Smooth muscle cell (in vitro differentiated cells): ENCODE data around the gene MARVELD3. TPM values are rescaled to one million over a fixed set of nuclear protein-coding genes. Genes with fewer than 3 reads are reported as not detected.

Experiments used
- DNase-seq: peaks from one replicate; lab custom pipeline; 2025; ENCODE audit not compliant: unreplicated experiment; lab: John Stamatoyannopoulos, UW
- H2AFZ ChIP-seq: fragments of 200-600 bp; sonication (generic); 2 replicates; pipeline ENCODE4 v1.6.0; 2016; ENCODE audit warnings: antibody characterized with exemption, low read depth, mild to moderate bottlenecking
- H3F3A ChIP-seq: fragments of 200-600 bp; sonication (generic); 2 replicates; pipeline ENCODE4 v1.6.0; 2017; ENCODE audit warnings: antibody characterized with exemption, low read depth
- H3K27ac ChIP-seq: fragments of 200-600 bp; sonication (generic); 2 replicates; pipeline ENCODE4 v1.5.1; 2016; ENCODE audit warnings: low read depth, mild to moderate bottlenecking
- H3K27me3 ChIP-seq: fragments of 200-600 bp; sonication (generic); 2 replicates; pipeline ENCODE4 v1.6.1; 2016; ENCODE audit warnings: low read depth, mild to moderate bottlenecking
- H3K36me3 ChIP-seq: fragments of 200-600 bp; sonication (generic); 2 replicates; pipeline ENCODE4 v1.5.1; 2016; ENCODE audit warnings: low read depth
- H3K4me1 ChIP-seq: fragments of 200-600 bp; sonication (generic); 2 replicates; pipeline ENCODE4 v1.5.1; 2016; ENCODE audit warnings: low read depth
- H3K4me2 ChIP-seq: fragments of 200-600 bp; sonication (generic); 2 replicates; pipeline ENCODE4 v1.6.0; 2016; ENCODE audit warnings: mild to moderate bottlenecking
- H3K4me3 ChIP-seq: fragments of 200-600 bp; sonication (generic); 2 replicates; pipeline ENCODE4 v1.5.1; 2016; ENCODE audit warnings: mild to moderate bottlenecking
- H3K79me2 ChIP-seq: fragments of 200-600 bp; sonication (generic); 2 replicates; pipeline ENCODE4 v1.6.0; 2016; ENCODE audit warnings: low read depth, mild to moderate bottlenecking
- H3K9ac ChIP-seq: fragments of 200-600 bp; sonication (generic); 2 replicates; pipeline ENCODE4 v1.6.0; 2016; ENCODE audit warnings: low read depth
- H3K9me3 ChIP-seq: fragments of 200-600 bp; sonication (generic); replicated peaks from 2 replicates; pipeline ENCODE4 v1.5.1; 2016; ENCODE audit warnings: low read depth
- H4K20me1 ChIP-seq: fragments of 200-600 bp; sonication (generic); 2 replicates; pipeline ENCODE4 v1.6.0; 2016; ENCODE audit warnings: low read depth
- WGBS: methylation state at CpG from one replicate; pipeline ENCODE4 v1.1.7; 2016; ENCODE audit warnings: low lambda C conversion rate; 5-methylcytosine and 5-hydroxymethylcytosine counted together
- polyA plus RNA-seq: library from polyadenylated mRNA; unstranded; fragments of >200 nt; fragmentation: Nextera tagmentation; extraction: Ambion mirVana; gene quantifications from 2 replicates; pipeline ENCODE4 v1.2.1, GENCODE V29; 2016
- total RNA-seq: library from RNA; depleted of rRNA; stranded (reverse); fragments of >200 nt; gene quantifications from 2 replicates; pipeline ENCODE4 v1.2.3, GENCODE V29; 2014
- TF ChIP-seq, protein P1 (sequence below): fragments of 200-600 bp; sonication (generic); IDR thresholded peaks from 2 replicates; pipeline ENCODE4 v1.5.1; 2017; ENCODE audit warnings: borderline replicate concordance, mild to moderate bottlenecking, antibody characterized with exemption; ENCODE audit not compliant: insufficient read depth, poor library complexity, severe bottlenecking

Gene MARVELD3
- total and polyA plus RNA-seq, 2 experiments from 2014 or later, result 1.5 to 2.4 TPM

DNA sequence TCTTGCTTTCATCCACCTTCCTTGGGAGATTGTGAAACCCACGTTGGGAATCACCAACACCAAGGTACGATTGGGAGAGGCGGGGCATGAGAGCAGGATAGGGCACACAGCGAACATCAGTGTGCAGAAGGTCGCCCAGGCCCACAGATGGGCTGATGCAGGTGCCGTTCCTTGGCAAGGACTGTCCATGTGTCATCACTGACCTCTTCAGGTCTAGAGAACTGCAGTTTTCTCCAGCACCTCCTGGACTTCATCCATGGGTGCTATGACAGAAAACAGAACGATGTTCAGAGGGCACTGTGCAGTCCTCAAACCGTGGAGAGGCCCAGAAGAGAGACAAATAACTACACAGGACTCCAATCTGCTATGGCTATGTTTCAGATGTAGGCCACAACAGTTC, 25.2 kb upstream of the MARVELD3 start:
- no peaks in the 10 kb centered on the region for H4K20me1 ChIP-seq
- TF ChIP-seq, protein P1, sequence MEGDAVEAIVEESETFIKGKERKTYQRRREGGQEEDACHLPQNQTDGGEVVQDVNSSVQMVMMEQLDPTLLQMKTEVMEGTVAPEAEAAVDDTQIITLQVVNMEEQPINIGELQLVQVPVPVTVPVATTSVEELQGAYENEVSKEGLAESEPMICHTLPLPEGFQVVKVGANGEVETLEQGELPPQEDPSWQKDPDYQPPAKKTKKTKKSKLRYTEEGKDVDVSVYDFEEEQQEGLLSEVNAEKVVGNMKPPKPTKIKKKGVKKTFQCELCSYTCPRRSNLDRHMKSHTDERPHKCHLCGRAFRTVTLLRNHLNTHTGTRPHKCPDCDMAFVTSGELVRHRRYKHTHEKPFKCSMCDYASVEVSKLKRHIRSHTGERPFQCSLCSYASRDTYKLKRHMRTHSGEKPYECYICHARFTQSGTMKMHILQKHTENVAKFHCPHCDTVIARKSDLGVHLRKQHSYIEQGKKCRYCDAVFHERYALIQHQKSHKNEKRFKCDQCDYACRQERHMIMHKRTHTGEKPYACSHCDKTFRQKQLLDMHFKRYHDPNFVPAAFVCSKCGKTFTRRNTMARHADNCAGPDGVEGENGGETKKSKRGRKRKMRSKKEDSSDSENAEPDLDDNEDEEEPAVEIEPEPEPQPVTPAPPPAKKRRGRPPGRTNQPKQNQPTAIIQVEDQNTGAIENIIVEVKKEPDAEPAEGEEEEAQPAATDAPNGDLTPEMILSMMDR, result no peak
- H3K36me3 ChIP-seq, result no peaks in the 10 kb centered on the region
- no peak for DNase-seq
- no peak overlapping the region for H2AFZ ChIP-seq
- H3K27ac ChIP-seq, result no peak overlapping the region
- H3K4me3 ChIP-seq, result no peak overlapping the region
- WGBS, result 84% methylated on average over 8 of the region's 8 CpGs
- H3K9me3 ChIP-seq, result no peaks in the 10 kb centered on the region
- H3K9ac ChIP-seq, result no peak overlapping the region
- H3K79me2 ChIP-seq, result no peaks in the 10 kb centered on the region
- no peaks in the 10 kb centered on the region for H3K27me3 ChIP-seq
- H3K4me1 ChIP-seq, result no peaks in the 10 kb centered on the region
- no peak overlapping the region for H3K4me2 ChIP-seq
- no peaks in the 10 kb centered on the region for H3F3A ChIP-seq

DNA sequence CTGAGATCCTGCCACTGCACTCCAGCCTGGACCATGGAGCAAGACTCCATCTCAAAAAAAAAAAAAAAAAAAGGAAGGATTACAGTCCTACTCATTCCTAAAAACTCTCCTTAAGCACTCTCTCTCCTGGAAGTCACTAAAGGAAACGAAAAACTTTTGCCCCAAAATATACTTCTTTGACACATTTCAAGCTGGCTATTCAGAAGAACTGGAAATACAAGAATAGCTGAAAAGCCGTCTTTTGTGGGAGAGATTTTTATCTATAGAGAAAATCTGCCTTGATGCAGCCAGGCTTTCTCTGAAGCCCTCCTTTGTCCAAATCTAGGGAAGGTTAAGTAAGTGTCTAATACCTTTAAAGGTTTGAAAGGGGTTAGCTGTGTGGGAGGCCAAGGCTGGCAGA, 16.9 kb upstream of the MARVELD3 start:
- TF ChIP-seq, protein P1, result no peak
- no peak overlapping the region for H3K9ac ChIP-seq
- H3K9me3 ChIP-seq, result no peaks in the 10 kb centered on the region
- H3K4me2 ChIP-seq, result no peak overlapping the region
- H3K36me3 ChIP-seq, result no peaks in the 10 kb centered on the region
- H4K20me1 ChIP-seq, result no peaks in the 10 kb centered on the region
- no peaks in the 10 kb centered on the region for H3K27me3 ChIP-seq
- no peaks in the 10 kb centered on the region for H3F3A ChIP-seq
- no peak overlapping the region for H2AFZ ChIP-seq
- 51% methylated on average over 2 of the region's 2 CpGs for WGBS
- no peaks in the 10 kb centered on the region for H3K4me1 ChIP-seq
- H3K4me3 ChIP-seq, result no peak overlapping the region
- H3K27ac ChIP-seq, result no peak overlapping the region
- no peaks in the 10 kb centered on the region for H3K79me2 ChIP-seq
- no peak for DNase-seq

DNA sequence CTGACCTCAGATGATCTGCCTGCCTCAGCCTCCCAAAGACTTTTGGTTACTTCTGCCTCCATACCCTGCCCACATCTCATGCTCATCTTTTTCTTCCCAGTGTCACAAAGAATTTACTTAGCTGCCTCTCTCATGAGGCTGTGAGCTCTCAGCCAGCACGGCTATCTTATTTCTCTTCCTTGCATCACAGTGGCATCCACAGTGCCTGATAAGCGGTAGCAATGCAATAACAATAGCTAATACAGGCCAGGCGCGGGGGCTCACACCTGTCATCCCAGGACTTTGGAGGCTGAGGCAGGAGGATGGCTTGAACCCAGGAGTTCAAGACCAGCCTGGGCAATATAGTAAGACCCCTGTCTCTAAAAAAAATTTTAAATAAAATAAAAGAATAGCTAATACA, 15.5 kb upstream of the MARVELD3 start:
- Histone ChIP-seq H2AFZ (no peak overlapping the region), H4K20me1 (no peaks in the 10 kb centered on the region), H3K27ac (no peak overlapping the region), H3K4me2 (peak overlapping the region; percentile 79), H3K9ac (no peak overlapping the region), H3K79me2 (no peaks in the 10 kb centered on the region), H3K4me3 (no peak overlapping the region), H3K27me3 (no peaks in the 10 kb centered on the region), H3K36me3 (no peaks in the 10 kb centered on the region), H3K4me1 (no peaks in the 10 kb centered on the region), H3K9me3 (no peaks in the 10 kb centered on the region), H3F3A (no peaks in the 10 kb centered on the region)
- TF ChIP-seq, protein P1, result no peak
- 88% methylated on average over 4 of the region's 4 CpGs for WGBS
- no peak for DNase-seq
